Activated CD4-positive, alpha-beta T cell treated with anti-CD3 and anti-CD28 coated beads for 48 hours (primary cell): ENCODE data around the gene CSNK1E.

Experiments used
- DNase-seq: peaks from one replicate; pipeline ENCODE4 v3.0.0-alpha.2; 2020

The CSNK1E gene

DNA sequence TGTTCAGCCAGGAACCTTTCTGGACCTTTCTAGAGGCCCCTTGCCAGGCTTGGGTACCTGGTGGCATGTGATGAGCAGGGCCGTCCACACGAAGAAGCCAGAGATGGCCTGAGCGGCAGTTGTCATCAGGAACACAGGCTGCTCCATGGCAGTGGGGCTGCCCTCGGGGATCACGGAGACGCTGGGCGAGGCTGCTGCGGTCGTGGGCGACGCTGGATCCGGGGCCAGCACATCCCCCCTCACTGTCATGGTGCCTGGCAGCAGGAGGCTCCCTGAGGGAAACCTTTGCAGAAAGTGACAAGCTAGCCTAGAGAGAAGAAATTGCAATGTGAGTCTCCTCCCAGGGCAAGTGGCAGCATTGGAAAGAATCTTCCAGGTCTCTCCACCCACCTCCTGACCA lies 69.5 kb downstream of the CSNK1E start:
- DNase-seq: no peak

GRCh38 chr22:38246692-38247091 lies 70.5 kb downstream of the CSNK1E start:
- no peak for DNase-seq

GRCh38 chr22:38246046-38246658 lies 71.1 kb downstream of the CSNK1E start:
- no peak for DNase-seq

DNA sequence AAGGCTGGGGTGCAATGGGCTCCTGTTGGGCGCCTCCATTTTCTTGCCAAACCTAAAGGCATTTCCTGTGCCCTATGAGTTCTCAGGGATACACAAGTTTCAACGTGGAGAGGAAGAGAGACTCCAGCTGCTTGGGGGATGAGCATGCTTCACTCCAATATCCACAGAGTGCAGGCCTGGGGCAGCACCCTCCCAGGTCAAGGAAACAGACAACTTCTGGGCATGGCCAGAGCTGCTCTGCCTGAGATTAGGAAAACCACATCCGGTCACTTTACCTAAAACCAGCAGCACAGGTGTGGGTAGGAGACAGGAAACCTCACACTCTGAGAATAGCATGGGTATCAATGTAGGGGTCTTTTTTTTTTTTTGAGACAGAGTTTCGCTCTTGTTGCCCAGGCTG lies 73.1 kb downstream of the CSNK1E start:
- DNase-seq: no peak

- DNase-seq: no peak
These were observed 74.0 kb downstream of the CSNK1E start for GRCh38 chr22:38243007-38243765.

DNA sequence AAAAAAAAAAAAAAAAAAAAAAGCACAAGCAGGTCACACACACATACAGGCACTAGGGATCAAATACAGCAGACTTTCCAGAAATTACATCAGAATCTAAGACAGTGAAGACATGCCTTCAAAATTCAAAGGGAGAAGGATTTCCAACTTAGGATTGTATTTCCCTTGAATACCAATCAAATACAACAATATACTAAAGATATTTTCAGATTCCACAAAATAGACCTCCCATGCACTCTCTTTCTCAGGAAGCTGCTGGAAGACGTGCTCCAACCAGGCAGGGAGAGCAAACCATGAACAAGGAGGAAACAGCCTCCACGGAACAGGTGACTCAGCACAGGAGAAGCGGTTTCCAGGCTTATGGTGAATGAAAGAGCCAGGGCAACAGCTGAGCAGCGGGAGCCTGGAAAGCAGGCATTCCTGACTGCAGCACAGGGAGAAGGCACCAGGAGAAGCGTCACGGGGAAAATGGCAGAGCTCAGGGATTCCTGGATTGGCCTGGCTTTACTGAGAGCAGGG lies 76.4 kb downstream of the CSNK1E start:
- DNase-seq: no peak
